Tibial nerve (tissue), 4 donors: ENCODE measurements around the gene AGBL1. TPM values are rescaled to one million over a fixed set of nuclear protein-coding genes. Genes with fewer than 3 reads are reported as not detected.

ENCODE experiments used
- DNase-seq, 2 donors: peaks; one replicate each; pipeline ENCODE4 v3.0.0-alpha.2; 2019; ENCODE audit warnings: low spot score in 2 of 2
- H3K27ac ChIP-seq, 4 donors: fragments of 200-600 bp; sonication (generic) in 3 of 4; one replicate each; pipeline ENCODE4 v1.5.1; 2017 to 2019; ENCODE audit warnings: mild to moderate bottlenecking in 1 of 4
- H3K27me3 ChIP-seq, 2 donors: fragments of 200-600 bp; sonication (generic) in 1 of 2; one replicate each; pipeline versions ENCODE4 v1.5.1 to v1.6.0; 2017 to 2019
- H3K36me3 ChIP-seq, 3 donors: fragments of 200-600 bp; sonication (generic); one replicate each; pipeline ENCODE4 v1.5.1; 2018 to 2019
- H3K4me1 ChIP-seq, 4 donors: fragments of 200-600 bp; sonication (generic) in 3 of 4; one replicate each; pipeline ENCODE4 v1.5.1; 2017 to 2019
- H3K4me3 ChIP-seq, 4 donors: fragments of 200-600 bp; sonication (generic) in 3 of 4; one replicate each; pipeline ENCODE4 v1.5.1; 2017 to 2019; ENCODE audit warnings: mild to moderate bottlenecking in 1 of 4, moderate library complexity in 1 of 4
- H3K9me3 ChIP-seq, 4 donors: fragments of 200-600 bp; sonication (generic) in 3 of 4; one replicate each; pipeline ENCODE4 v1.5.1; 2017 to 2019
- CTCF ChIP-seq, 5 experiments: fragments of 200-600 bp in 3 of 5; fragments of 450-650 bp in 2 of 5; sonication (generic) in 3 of 5; IDR thresholded peaks; one replicate each; pipeline ENCODE4 v1.5.1; 2016 to 2019; ENCODE audit warnings: antibody characterized with exemption in 5 of 5, mild to moderate bottlenecking in 3 of 5, moderate library complexity in 2 of 5
- EP300 ChIP-seq, 2 donors: sonication (generic); formaldehyde crosslinking; IDR thresholded peaks; one replicate each; pipeline ENCODE4 v1.6.1; 2017; ENCODE audit warnings: antibody characterized with exemption in 2 of 2, mild to moderate bottlenecking in 1 of 2
- POLR2A ChIP-seq, 2 donors: fragments of 450-650 bp; IDR thresholded peaks; one replicate each; pipeline ENCODE4 v1.6.1; 2017; ENCODE audit warnings: antibody characterized with exemption in 2 of 2, mild to moderate bottlenecking in 2 of 2, moderate library complexity in 2 of 2
- WGBS, 2 donors: methylation state at CpG; one replicate each; pipeline ENCODE4 v1.1.5; 2018; 5-methylcytosine and 5-hydroxymethylcytosine counted together
- total RNA-seq, 4 donors: library from RNA; depleted of rRNA; stranded (reverse); fragments of >200 nt; gene quantifications; one replicate each; pipeline ENCODE4 v1.1.0, GENCODE V29; 2016

AGBL1 gene
- total RNA-seq, 4 donors from 2014 or later: under 0.01 to 1.2 (median 0.21) TPM; not detected in 1

- 87 to 91% methylated on average over 8 of the region's 8 CpGs for WGBS, 2 donors
- TF ChIP-seq POLR2A (IDR thresholded peaks at IDR 0.05): no peak
- TF ChIP-seq CTCF (IDR thresholded peaks at IDR 0.05): no peak
- TF ChIP-seq EP300 (IDR thresholded peaks at IDR 0.05): no peak
- H3K27me3 ChIP-seq: no peaks in the 10 kb centered on the region
- no peaks in the 10 kb centered on the region for H3K4me1 ChIP-seq
- no peak overlapping the region for H3K27ac ChIP-seq
- peaks cover 0 to 15% (median 2%) of the 10 kb centered on the region in 4 donors for H3K9me3 ChIP-seq
- DNase-seq: no peak
- H3K4me3 ChIP-seq: no peak overlapping the region
- no peaks in the 10 kb centered on the region for H3K36me3 ChIP-seq
These were observed 15.3 kb upstream of the AGBL1 start for GRCh38 chr15:86064326-86064725.

GRCh38 chr15:86066174-86066834, 13.4 kb upstream of the AGBL1 start:
- no peak for DNase-seq
- Histone ChIP-seq H3K9me3 (peaks cover 0 to 15% (median 2%) of the 10 kb centered on the region in 4 donors), H3K4me3 (no peak overlapping the region), H3K4me1 (no peaks in the 10 kb centered on the region), H3K27me3 (no peaks in the 10 kb centered on the region), H3K36me3 (no peaks in the 10 kb centered on the region), H3K27ac (no peak overlapping the region)
- TF ChIP-seq CTCF (IDR thresholded peaks at IDR 0.05) (no peak), POLR2A (IDR thresholded peaks at IDR 0.05) (no peak), EP300 (IDR thresholded peaks at IDR 0.05) (no peak)
- WGBS, 2 donors: 82 to 86% methylated on average over 6 of the region's 6 CpGs

- WGBS, 2 donors: 66 to 69% methylated on average over 1 of the region's 1 CpG
- Histone ChIP-seq H3K9me3 (peaks cover 0 to 1% (median 0%) of the 10 kb centered on the region in 4 donors), H3K27me3 (no peaks in the 10 kb centered on the region), H3K4me1 (no peaks in the 10 kb centered on the region), H3K4me3 (no peak overlapping the region), H3K27ac (no peak overlapping the region), H3K36me3 (no peaks in the 10 kb centered on the region)
- no peak for DNase-seq
- TF ChIP-seq CTCF (IDR thresholded peaks at IDR 0.05) (no peak), POLR2A (IDR thresholded peaks at IDR 0.05) (no peak), EP300 (IDR thresholded peaks at IDR 0.05) (no peak)
These were observed 6.4 kb upstream of the AGBL1 start for GRCh38 chr15:86073281-86073680.

- Histone ChIP-seq H3K36me3 (no peaks in the 10 kb centered on the region), H3K4me1 (no peaks in the 10 kb centered on the region), H3K27me3 (no peaks in the 10 kb centered on the region), H3K9me3 (no peaks in the 10 kb centered on the region), H3K27ac (no peak overlapping the region), H3K4me3 (no peak overlapping the region)
- no peak for TF ChIP-seq EP300 (IDR thresholded peaks at IDR 0.05)
- TF ChIP-seq CTCF (IDR thresholded peaks at IDR 0.05): no peak
- TF ChIP-seq POLR2A (IDR thresholded peaks at IDR 0.05): no peak
- 47 to 56% methylated on average over 3 of the region's 3 CpGs for WGBS, 2 donors
- no peak for DNase-seq
These were observed 3.2 kb upstream of the AGBL1 start for GRCh38 chr15:86076468-86076867.

- Histone ChIP-seq H3K4me3 (no peak overlapping the region), H3K36me3 (no peaks in the 10 kb centered on the region), H3K27me3 (no peaks in the 10 kb centered on the region), H3K27ac (no peak overlapping the region), H3K4me1 (no peaks in the 10 kb centered on the region), H3K9me3 (no peaks in the 10 kb centered on the region)
- DNase-seq: no peak
- TF ChIP-seq POLR2A (IDR thresholded peaks at IDR 0.05) (no peak), EP300 (IDR thresholded peaks at IDR 0.05) (no peak)
- 32 to 40% methylated on average over 2 of the region's 2 CpGs for WGBS, 2 donors
These were observed 2.6 kb upstream of the AGBL1 start for GRCh38 chr15:86077070-86077469.
